H4 (cell line): ENCODE measurements around the gene FBXO7. TPM values are rescaled to one million over a fixed set of nuclear protein-coding genes. Genes with fewer than 3 reads are reported as not detected.

Experiments used
- total RNA-seq: library from RNA; depleted of rRNA; stranded (reverse); fragments of >200 nt; shearing (Covaris generic); gene quantifications from 2 replicates; pipeline ENCODE4 v1.2.3, GENCODE V29; 2014; rRNA removed

The FBXO7 gene
- total RNA-seq, 1 experiment from 2014 or later: 106 TPM

Other genes with a start within 250 kb of the FBXO7 start
- 0.04 TPM in 1 of 2 replicates, not detected in the other for gene SLC5A4, start 219.5 kb upstream of the FBXO7 start, total RNA-seq
- not detected in 2 replicates for gene RFPL3, start 116.9 kb upstream of the FBXO7 start, total RNA-seq
- gene RTCB, start 62.6 kb upstream of the FBXO7 start, total RNA-seq: 93.7 and 110 TPM in 2 replicates
- gene BPIFC, start 10.4 kb upstream of the FBXO7 start, total RNA-seq: not detected in 2 replicates